Measurements from ENCODE around the gene MAMSTR. TPM values are rescaled to one million over a fixed set of nuclear protein-coding genes. Genes with fewer than 3 reads are reported as not detected.

Gene MAMSTR
- total RNA-seq, 3 donors from 2014 or later (not counting 1 experiment from before 2014, with no cell fraction given), result 0.56 to 1.2 (median 0.98) TPM

DNA sequence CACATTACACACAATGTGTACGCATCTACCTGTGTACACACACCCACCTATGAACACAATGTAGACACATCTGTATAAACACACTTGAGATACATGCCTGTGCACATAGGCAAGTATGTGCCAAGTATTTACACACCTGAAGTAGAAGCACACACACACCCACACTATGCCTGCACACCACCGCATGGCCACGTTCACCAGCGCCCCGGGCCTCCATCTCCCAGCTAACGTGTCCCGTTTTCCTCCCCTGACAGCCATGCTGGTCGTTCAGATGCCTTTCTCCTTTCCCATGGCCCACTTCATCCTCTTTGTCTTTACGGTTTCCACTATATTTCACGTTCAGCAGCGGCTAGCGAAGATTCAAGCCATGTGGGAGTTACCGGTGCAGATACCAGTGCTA, 16.8 kb downstream of the MAMSTR start:
- peaks cover 2% of the 10 kb centered on the region for H3K36me3 ChIP-seq (ENCODE audit: control insufficient read depth, insufficient read depth, low read length)
- Mint-ChIP-seq H3K36me3 (no peaks in the 10 kb centered on the region), H3K4me1 (no peaks in the 10 kb centered on the region), H3K27ac (no peak overlapping the region), H3K9me3 (no peaks in the 10 kb centered on the region), H3K27me3 (ENCODE audit: low read depth in 2 of 2) (no peaks in the 10 kb centered on the region), H3K4me3 (no peak overlapping the region)
- WGBS (ENCODE audit: insufficient coverage), result 95% methylated on average over 13 of the region's 13 CpGs
- no peak for ATAC-seq
- H3K9me3 ChIP-seq (ENCODE audit: control insufficient read depth, insufficient read depth, low read length), result no peaks in the 10 kb centered on the region
- H3K27me3 ChIP-seq (ENCODE audit: control insufficient read depth, insufficient read depth, low read length), result no peaks in the 10 kb centered on the region
- no peak for DNase-seq
- intact Hi-C loops (cut with micrococcal nuclease), result no loop called here
- TF ChIP-seq, protein P1, sequence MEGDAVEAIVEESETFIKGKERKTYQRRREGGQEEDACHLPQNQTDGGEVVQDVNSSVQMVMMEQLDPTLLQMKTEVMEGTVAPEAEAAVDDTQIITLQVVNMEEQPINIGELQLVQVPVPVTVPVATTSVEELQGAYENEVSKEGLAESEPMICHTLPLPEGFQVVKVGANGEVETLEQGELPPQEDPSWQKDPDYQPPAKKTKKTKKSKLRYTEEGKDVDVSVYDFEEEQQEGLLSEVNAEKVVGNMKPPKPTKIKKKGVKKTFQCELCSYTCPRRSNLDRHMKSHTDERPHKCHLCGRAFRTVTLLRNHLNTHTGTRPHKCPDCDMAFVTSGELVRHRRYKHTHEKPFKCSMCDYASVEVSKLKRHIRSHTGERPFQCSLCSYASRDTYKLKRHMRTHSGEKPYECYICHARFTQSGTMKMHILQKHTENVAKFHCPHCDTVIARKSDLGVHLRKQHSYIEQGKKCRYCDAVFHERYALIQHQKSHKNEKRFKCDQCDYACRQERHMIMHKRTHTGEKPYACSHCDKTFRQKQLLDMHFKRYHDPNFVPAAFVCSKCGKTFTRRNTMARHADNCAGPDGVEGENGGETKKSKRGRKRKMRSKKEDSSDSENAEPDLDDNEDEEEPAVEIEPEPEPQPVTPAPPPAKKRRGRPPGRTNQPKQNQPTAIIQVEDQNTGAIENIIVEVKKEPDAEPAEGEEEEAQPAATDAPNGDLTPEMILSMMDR (IDR thresholded peaks at IDR 0.05), result no peak
- H3K27ac ChIP-seq (ENCODE audit: low read length), result no peak overlapping the region
- no peak overlapping the region for H3K4me3 ChIP-seq (ENCODE audit: low read length)
- no peaks in the 10 kb centered on the region for H3K4me1 ChIP-seq (ENCODE audit: control insufficient read depth, insufficient read depth, low read length)

- TF ChIP-seq, protein P1 (IDR thresholded peaks at IDR 0.05), result no peak
- ATAC-seq (no peak), DNase-seq (no peak)
- Histone ChIP-seq H3K36me3 (ENCODE audit: control insufficient read depth, insufficient read depth, low read length) (peaks cover 2% of the 10 kb centered on the region), H3K27ac (ENCODE audit: low read length) (no peak overlapping the region), H3K4me3 (ENCODE audit: low read length) (no peak overlapping the region), H3K4me1 (ENCODE audit: control insufficient read depth, insufficient read depth, low read length) (peaks cover 11% of the 10 kb centered on the region), H3K9me3 (ENCODE audit: control insufficient read depth, insufficient read depth, low read length) (no peaks in the 10 kb centered on the region), H3K27me3 (ENCODE audit: control insufficient read depth, insufficient read depth, low read length) (peaks cover 11% of the 10 kb centered on the region)
- Mint-ChIP-seq H3K9me3 (no peaks in the 10 kb centered on the region), H3K27ac (no peak overlapping the region), H3K36me3 (no peaks in the 10 kb centered on the region), H3K4me1 (peaks cover 5 to 11% of the 10 kb centered on the region in 2 donors), H3K4me3 (no peak overlapping the region), H3K27me3 (ENCODE audit: low read depth in 2 of 2) (peaks cover 10 to 13% of the 10 kb centered on the region in 2 donors)
- intact Hi-C loops (cut with micrococcal nuclease), result no loop called here
- 40% methylated on average over 4 of the region's 4 CpGs for WGBS (ENCODE audit: insufficient coverage)
These were observed 21.5 kb downstream of the MAMSTR start for GRCh38 chr19:48698046-48698445.

DNA sequence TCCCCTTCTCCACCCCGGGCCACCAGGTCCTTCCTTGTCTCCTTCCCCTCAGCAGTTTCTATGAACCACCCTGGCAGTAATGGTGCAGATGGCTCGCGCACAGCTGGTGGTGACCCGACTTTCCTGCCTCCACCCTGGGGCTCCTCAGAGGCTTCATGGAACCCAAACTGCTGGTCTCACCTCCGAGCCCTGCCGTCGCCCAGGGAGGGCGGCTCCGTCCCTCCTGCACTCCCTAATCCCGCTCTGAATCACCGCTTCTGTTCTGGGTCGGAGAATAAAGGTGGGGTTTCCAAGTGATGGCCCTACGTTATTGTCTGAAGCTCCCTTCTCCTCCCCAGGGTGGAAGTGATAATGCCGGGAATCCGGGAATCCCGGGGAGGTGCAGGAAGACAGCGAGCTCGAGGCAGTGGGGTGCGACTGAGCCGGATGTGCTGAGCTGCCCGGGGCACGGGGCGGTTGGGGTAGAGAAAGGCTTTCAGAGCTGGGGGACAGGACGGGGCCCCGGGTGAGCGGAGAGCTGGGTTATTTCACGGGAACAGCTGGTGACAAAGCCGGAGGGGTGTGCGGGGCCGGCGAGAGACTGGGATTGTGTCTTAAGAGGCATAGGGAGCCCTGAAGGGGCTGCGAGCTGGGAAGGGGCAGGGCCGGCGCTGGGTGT, 23.0 kb downstream of the MAMSTR start:
- peaks cover 10 to 13% of the 10 kb centered on the region in 2 donors for H3K27me3 Mint-ChIP-seq (ENCODE audit: low read depth in 2 of 2)
- intact Hi-C loops (cut with micrococcal nuclease), result no loop called here
- 4% methylated on average over 33 of the region's 34 CpGs for WGBS (ENCODE audit: insufficient coverage)

More for the DNA sequence above, 23.0 kb downstream of the MAMSTR start:
- H3K27ac ChIP-seq (ENCODE audit: low read length), result no peak overlapping the region
- peak; percentile 38 to 74 (median 46) for ATAC-seq
- Mint-ChIP-seq H3K9me3 (no peaks in the 10 kb centered on the region), H3K36me3 (no peaks in the 10 kb centered on the region), H3K4me1 (peaks cover 5 to 11% of the 10 kb centered on the region in 2 donors), H3K27ac (peak overlapping the region in 1 of 2 donors; percentile 65), H3K4me3 (no peak overlapping the region)
- DNase-seq, result peak in 1 of 2 donors; percentile 31
- H3K4me1 ChIP-seq (ENCODE audit: control insufficient read depth, insufficient read depth, low read length), result peaks cover 11% of the 10 kb centered on the region
- H3K36me3 ChIP-seq (ENCODE audit: control insufficient read depth, insufficient read depth, low read length), result no peaks in the 10 kb centered on the region
- no peaks in the 10 kb centered on the region for H3K9me3 ChIP-seq (ENCODE audit: control insufficient read depth, insufficient read depth, low read length)
- H3K27me3 ChIP-seq (ENCODE audit: control insufficient read depth, insufficient read depth, low read length), result peaks cover 11% of the 10 kb centered on the region
- TF ChIP-seq, protein P1 (IDR thresholded peaks at IDR 0.05), result no peak
- H3K4me3 ChIP-seq (ENCODE audit: low read length), result no peak overlapping the region

All from natural killer cell (primary cell).